Lower lobe of right lung (tissue), 2 donors: ENCODE data around the gene KCNT1. TPM values are rescaled to one million over a fixed set of nuclear protein-coding genes. Genes with fewer than 3 reads are reported as not detected.

Experiments used
- ATAC-seq, 2 donors: fragments of 200-7000 bp; cut with Tn5 transposase; one replicate each; pipeline ENCODE4 v1.9.1; 2020 to 2022; ENCODE audit warnings: mild to moderate bottlenecking in 2 of 2, moderate library complexity in 2 of 2
- DNase-seq: peaks from one replicate; pipeline ENCODE4 v3.0.0-alpha.2; 2020
- H3K27ac ChIP-seq: fragments of 200-600 bp; one replicate; pipeline ENCODE4 v1.8.0; 2022
- H3K27me3 ChIP-seq: fragments of 200-600 bp; one replicate; pipeline ENCODE4 v1.8.0; 2022; ENCODE audit warnings: low read depth
- H3K36me3 ChIP-seq: fragments of 200-600 bp; one replicate; pipeline ENCODE4 v1.8.0; 2022; ENCODE audit warnings: mild to moderate bottlenecking
- H3K4me1 ChIP-seq: fragments of 200-600 bp; one replicate; pipeline ENCODE4 v1.8.0; 2022
- H3K4me3 ChIP-seq: fragments of 200-600 bp; one replicate; pipeline ENCODE4 v1.8.0; 2022; ENCODE audit warnings: mild to moderate bottlenecking
- H3K9me3 ChIP-seq: fragments of 200-600 bp; one replicate; pipeline ENCODE4 v1.8.0; 2022
- intact Hi-C: fragments of 100-400 bp; cut with DNase I; formaldehyde crosslinking; loops from one replicate; pipeline ENCODE4 v1.11.0; 2022
- total RNA-seq: library from RNA; stranded (reverse); fragmentation: NEBNext Ultra II Directional; extraction: Animal tissue kit (Norgen Biotek cat#: 25700); gene quantifications from one replicate; pipeline ENCODE4 v1.2.1, GENCODE V29; 2021
- TF ChIP-seq, protein P1 (sequence below): fragments of 200-600 bp; IDR thresholded peaks from one replicate; pipeline ENCODE4 v1.8.0; 2022; ENCODE audit warnings: antibody characterized with exemption, mild to moderate bottlenecking
- donor health status: DM: no; HTN: yes; CAD: no; lungs with severe emphysema.

The KCNT1 gene
- total RNA-seq, 1 donor from 2014 or later, result 0.35 TPM

DNA sequence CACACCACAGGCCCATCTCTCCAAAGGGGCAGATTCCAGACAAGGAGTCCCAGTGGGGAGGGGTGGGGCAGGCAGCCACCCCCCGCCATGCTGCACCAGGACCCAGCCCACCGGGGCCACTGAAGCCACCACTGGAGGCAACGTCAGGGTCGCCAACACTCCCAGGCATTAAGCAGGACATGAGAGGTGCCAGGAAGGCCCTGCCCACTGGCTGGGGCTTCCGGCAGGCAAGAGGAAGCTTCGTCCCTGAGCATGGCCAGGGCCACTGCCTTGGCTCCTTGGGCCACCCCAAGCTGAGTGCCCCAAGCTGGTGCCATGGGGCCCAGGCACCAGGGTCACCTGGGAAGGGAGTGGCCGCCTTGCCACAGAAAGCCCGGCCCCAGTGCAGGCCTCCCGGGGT, 17.5 kb downstream of the KCNT1 start:
- H3K27ac ChIP-seq, result no peak overlapping the region
- DNase-seq (no peak), ATAC-seq (no peak)
- TF ChIP-seq, protein P1, sequence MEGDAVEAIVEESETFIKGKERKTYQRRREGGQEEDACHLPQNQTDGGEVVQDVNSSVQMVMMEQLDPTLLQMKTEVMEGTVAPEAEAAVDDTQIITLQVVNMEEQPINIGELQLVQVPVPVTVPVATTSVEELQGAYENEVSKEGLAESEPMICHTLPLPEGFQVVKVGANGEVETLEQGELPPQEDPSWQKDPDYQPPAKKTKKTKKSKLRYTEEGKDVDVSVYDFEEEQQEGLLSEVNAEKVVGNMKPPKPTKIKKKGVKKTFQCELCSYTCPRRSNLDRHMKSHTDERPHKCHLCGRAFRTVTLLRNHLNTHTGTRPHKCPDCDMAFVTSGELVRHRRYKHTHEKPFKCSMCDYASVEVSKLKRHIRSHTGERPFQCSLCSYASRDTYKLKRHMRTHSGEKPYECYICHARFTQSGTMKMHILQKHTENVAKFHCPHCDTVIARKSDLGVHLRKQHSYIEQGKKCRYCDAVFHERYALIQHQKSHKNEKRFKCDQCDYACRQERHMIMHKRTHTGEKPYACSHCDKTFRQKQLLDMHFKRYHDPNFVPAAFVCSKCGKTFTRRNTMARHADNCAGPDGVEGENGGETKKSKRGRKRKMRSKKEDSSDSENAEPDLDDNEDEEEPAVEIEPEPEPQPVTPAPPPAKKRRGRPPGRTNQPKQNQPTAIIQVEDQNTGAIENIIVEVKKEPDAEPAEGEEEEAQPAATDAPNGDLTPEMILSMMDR, result no peak
- no peaks in the 10 kb centered on the region for H3K9me3 ChIP-seq
- H3K27me3 ChIP-seq, result peaks cover 59% of the 10 kb centered on the region
- no peak overlapping the region for H3K4me3 ChIP-seq
- H3K4me1 ChIP-seq, result no peaks in the 10 kb centered on the region
- no peaks in the 10 kb centered on the region for H3K36me3 ChIP-seq
- intact Hi-C loops, result no loop called here

DNA sequence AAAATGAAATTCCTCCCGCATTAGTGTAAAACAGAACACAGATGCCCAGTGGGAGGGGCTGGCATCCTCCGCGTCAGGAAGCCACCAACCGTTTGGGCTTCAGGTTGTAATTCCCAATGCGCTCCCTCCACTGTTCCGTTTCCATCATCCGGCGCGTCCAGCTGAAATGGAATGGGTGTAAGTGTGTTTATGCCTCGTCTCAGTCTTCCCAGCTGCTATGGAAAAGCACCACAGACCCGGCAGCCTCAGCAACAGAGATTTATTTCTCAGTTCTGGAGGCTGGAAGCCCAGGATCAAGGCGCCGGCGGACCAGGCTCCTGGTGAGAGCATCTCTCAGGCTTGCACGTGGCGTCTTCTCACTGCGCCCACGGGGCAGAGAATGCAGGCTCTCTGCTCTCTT, 20.4 kb downstream of the KCNT1 start:
- no peak overlapping the region for H3K27ac ChIP-seq
- TF ChIP-seq, protein P1, result no peak
- no peak overlapping the region for H3K4me3 ChIP-seq
- DNase-seq (no peak), ATAC-seq (no peak)
- intact Hi-C loops, result no loop called here
- H3K4me1 ChIP-seq, result no peaks in the 10 kb centered on the region
- peaks cover 43% of the 10 kb centered on the region for H3K27me3 ChIP-seq
- H3K36me3 ChIP-seq, result no peaks in the 10 kb centered on the region
- no peaks in the 10 kb centered on the region for H3K9me3 ChIP-seq

DNA sequence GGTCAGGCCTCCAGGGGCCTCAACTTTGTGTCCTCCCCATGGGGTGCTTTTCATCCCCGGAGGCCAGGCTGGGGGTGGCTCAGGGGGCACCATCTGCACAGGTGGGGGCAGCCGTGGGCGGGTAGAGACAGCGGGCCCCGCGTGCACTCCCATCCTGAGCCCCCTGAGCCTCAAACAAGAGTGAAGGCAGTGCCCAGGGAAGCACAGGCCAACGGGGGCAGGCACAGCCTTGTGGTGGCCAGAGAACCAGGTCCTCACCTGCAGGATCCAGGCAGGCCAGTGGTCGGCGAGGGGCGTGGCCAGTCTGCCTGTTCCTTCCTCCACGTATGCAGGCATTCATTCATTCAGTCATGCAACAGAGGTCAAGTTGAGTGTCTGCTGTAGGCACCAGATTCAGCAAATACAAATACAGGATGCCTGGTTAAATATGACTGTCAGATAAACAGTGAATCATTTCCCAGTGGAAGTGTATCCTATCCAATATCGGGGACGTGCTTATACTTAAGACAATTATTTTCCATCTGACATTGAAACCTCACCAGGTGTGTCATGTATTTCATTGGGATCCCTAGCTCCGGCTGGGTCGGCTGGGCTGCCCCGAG, 22.3 kb downstream of the KCNT1 start:
- TF ChIP-seq, protein P1, result no peak
- no peaks in the 10 kb centered on the region for H3K9me3 ChIP-seq
- no peaks in the 10 kb centered on the region for H3K36me3 ChIP-seq
- no peaks in the 10 kb centered on the region for H3K4me1 ChIP-seq
- no peak overlapping the region for H3K4me3 ChIP-seq
- intact Hi-C loops, result no loop called here
- no peak for ATAC-seq
- H3K27me3 ChIP-seq, result peaks cover 41% of the 10 kb centered on the region
- no peak overlapping the region for H3K27ac ChIP-seq
- DNase-seq, result no peak

DNA sequence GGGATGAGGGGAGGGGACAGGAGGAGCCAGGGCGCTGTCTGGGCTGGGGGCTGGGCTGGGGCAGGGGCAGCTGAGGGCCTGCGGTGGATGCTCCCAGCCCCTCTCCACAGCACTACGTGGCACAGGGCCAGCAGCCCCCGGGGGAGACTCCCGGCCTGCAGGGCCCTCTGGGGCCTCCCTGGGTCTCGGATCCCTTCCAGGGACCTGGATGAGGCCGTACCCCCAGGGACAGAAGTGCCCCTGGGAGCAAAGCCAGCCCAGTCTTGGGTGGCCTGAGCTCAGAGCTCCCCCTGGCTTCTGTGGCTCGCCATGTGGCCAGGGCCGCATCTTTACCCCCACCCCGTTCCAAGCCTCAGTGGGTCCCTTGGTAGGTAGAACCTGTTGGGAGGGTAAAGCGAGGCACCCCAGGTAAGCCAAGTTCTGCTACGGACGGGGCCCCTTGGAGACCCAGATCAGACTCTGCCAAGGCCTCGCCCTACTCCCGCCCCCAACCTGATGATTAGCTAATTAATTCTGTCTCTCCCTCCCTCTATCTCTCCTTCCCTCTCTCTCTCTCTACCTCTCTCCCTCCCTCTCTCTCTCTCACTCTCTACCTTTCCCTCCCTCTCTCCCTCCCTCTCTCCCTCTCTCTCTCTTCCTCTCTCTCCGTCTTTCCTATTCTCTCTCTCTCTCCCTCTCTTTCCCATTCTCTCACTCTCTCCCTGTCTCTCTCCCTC, 24.3 kb downstream of the KCNT1 start:
- Histone ChIP-seq H3K4me3 (no peak overlapping the region), H3K27me3 (peaks cover 25% of the 10 kb centered on the region), H3K4me1 (no peaks in the 10 kb centered on the region), H3K9me3 (peaks cover 2% of the 10 kb centered on the region), H3K27ac (no peak overlapping the region), H3K36me3 (no peaks in the 10 kb centered on the region)
- DNase-seq (no peak), ATAC-seq (no peak)
- TF ChIP-seq, protein P1, result no peak
- intact Hi-C loops, result no loop called here

DNA sequence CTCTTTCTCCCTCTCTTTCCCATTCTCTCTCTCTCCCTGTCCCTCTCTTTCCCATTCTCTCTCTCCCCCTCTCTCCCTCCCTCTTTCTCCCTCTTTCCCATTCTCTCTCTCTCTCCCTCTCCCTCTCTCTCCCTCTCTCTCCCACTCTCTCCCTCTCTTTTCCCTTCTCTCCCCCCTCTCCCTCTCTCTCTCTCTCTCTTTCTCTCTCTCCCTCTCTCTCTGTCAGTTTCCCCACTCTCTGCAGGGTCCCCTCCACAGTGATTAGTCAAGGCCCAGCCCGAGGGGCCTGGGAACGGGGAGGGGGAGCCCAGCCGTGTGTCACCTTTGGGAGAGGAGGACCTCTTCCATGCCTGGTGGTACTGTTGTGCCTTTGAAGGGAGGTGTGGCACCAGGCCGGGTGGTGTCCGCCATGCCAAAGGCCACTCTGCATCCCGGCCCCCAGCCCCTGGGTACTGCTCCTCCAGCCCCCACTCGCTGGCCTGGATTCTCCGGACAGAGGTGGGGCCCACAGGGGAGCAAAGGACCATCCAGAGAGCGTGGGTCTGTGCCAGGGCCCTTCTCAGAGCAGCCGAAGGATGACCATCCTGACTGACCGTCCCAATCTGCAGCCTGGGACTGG, 25.4 kb downstream of the KCNT1 start:
- intact Hi-C loops, result no loop called here
- H3K4me3 ChIP-seq, result no peak overlapping the region
- ATAC-seq, result no peak
- H3K27me3 ChIP-seq, result peaks cover 22% of the 10 kb centered on the region
- no peaks in the 10 kb centered on the region for H3K36me3 ChIP-seq
- no peak for DNase-seq
- H3K9me3 ChIP-seq, result peaks cover 5% of the 10 kb centered on the region
- no peaks in the 10 kb centered on the region for H3K4me1 ChIP-seq
- H3K27ac ChIP-seq, result no peak overlapping the region
- TF ChIP-seq, protein P1, result no peak
